ENCODE measurements around the gene OTOS.

DNA sequence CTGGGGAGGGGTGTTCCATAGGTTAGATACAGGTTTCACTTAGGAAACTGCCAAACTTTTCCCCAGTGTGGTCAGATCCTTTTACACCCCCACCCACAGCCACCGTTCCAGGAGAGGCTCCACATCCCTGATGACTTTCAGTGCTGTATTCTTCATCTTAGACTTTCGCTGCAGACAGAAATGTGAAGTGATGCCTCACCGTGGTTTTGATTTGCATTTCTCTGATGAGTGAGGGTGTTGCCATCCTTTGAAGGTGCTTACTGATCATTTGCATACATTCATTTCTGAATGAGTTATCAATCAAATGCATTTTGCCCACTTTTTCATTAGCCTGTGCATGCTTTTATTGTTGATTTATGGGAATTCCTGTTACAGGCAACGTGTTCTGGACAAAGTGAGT, 19.3 kb downstream of the OTOS start:
- TF ChIP-seq, protein P1, sequence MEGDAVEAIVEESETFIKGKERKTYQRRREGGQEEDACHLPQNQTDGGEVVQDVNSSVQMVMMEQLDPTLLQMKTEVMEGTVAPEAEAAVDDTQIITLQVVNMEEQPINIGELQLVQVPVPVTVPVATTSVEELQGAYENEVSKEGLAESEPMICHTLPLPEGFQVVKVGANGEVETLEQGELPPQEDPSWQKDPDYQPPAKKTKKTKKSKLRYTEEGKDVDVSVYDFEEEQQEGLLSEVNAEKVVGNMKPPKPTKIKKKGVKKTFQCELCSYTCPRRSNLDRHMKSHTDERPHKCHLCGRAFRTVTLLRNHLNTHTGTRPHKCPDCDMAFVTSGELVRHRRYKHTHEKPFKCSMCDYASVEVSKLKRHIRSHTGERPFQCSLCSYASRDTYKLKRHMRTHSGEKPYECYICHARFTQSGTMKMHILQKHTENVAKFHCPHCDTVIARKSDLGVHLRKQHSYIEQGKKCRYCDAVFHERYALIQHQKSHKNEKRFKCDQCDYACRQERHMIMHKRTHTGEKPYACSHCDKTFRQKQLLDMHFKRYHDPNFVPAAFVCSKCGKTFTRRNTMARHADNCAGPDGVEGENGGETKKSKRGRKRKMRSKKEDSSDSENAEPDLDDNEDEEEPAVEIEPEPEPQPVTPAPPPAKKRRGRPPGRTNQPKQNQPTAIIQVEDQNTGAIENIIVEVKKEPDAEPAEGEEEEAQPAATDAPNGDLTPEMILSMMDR (conservative IDR thresholded peaks at IDR 0.05): no peak
- no peak for TF ChIP-seq EZH2 (IDR thresholded peaks at IDR 0.05; ENCODE audit: low read depth)
